Measurements from ENCODE around the gene TF. TPM values are rescaled to one million over a fixed set of nuclear protein-coding genes. Genes with fewer than 3 reads are reported as not detected.

TF gene
- total and polyA plus RNA-seq, 2 of the 8 experiments (the other 6 are each of a cell fraction or from before 2014, with no cell fraction given), result 0.02 to 0.26 TPM

DNA sequence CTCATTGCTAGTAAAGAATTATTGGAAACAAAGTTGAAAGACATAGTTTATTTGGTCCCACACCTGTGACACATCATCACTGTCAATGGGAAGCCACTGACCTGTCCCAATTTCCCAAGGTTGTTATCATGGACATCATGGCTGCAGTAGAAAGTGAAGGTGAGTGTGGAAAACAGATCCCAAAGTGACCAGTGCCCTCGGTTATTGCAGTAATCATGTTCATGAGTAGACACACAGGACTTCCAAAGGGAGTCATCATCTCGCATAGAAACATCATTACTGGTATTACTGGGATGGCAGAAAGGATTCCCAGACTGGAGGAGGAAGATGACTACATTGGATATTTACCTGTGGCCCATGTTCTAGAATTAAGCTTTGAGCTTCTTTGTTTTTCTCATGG is 14.7 kb downstream of the TF start:
- no peak overlapping the region for H2AFZ ChIP-seq (ENCODE audit: low read length)
- no peak overlapping the region for H3K27ac ChIP-seq (ENCODE audit: low read depth, low read length)
- no peak overlapping the region for H4K8ac ChIP-seq (ENCODE audit: extremely low read depth, insufficient read depth, low read length)
- H2AK5ac ChIP-seq (ENCODE audit: low read depth, low read length), result no peak overlapping the region
- POLR2A ChIA-PET (ENCODE audit: partially characterized antibody), result no interaction called here
- no peaks in the 10 kb centered on the region for H3K9me3 ChIP-seq (ENCODE audit: insufficient read depth in 2 of 2, low read depth in 1 of 2, low read length in 1 of 2)
- no peak overlapping the region for H3K56ac ChIP-seq (replicated peaks; ENCODE audit: insufficient read length, low read depth, low read length)
- H3K23ac ChIP-seq (ENCODE audit: insufficient read length), result no peak overlapping the region
- no peak overlapping the region for H3K4me3 ChIP-seq (ENCODE audit: extremely low read depth in 1 of 4, insufficient read depth in 2 of 4, low read depth in 3 of 4, low read length in 4 of 4)
- H3K9ac ChIP-seq (replicated peaks in 1 of 4; ENCODE audit: extremely low read depth in 1 of 4, low read depth in 3 of 4, low read length in 3 of 4), result no peak overlapping the region
- no peak overlapping the region for H2BK15ac ChIP-seq (ENCODE audit: low read length)
- no peak overlapping the region for H4K91ac ChIP-seq (replicated peaks; ENCODE audit: insufficient read length, low read length)
- H3K79me1 ChIP-seq (ENCODE audit: low read depth, low read length), result no peaks in the 10 kb centered on the region
- WGBS, 2 experiments (ENCODE audit: extremely low coverage in 1 of 2, insufficient coverage in 1 of 2, insufficient read length in 1 of 2, insufficient replicate concordance in 2 of 2, low coverage in 1 of 2, low lambda C conversion rate in 2 of 2, missing lambda C conversion rate in 1 of 2), result 95% methylated on average over 2 of the region's 2 CpGs; no CpG with 5 or more reads in 1 of the 2 experiments
- no peak overlapping the region for H3K4me2 ChIP-seq (ENCODE audit: insufficient read depth in 1 of 2, low read depth in 2 of 2, low read length in 2 of 2)
- H3K36me3 ChIP-seq (ENCODE audit: control insufficient read depth in 2 of 4, insufficient read depth in 4 of 4, low read length in 3 of 4), result no peaks in the 10 kb centered on the region
- no peaks in the 10 kb centered on the region for H4K20me1 ChIP-seq (replicated peaks in 1 of 2; ENCODE audit: control insufficient read depth in 1 of 2, insufficient read depth in 2 of 2, low read length in 2 of 2)
- no peak overlapping the region for H4K5ac ChIP-seq (ENCODE audit: insufficient read length, low read depth, low read length)
- TF ChIP-seq CHD2 (IDR thresholded peaks at IDR 0.05; ENCODE audit: low read length), result no peak
- no peak for TF ChIP-seq JUND (IDR thresholded peaks at IDR 0.05; ENCODE audit: low read length)
- no peak for TF ChIP-seq CEBPB (IDR thresholded peaks at IDR 0.05; ENCODE audit: low read depth, low read length)
- no peak for TF ChIP-seq TCF12 (IDR thresholded peaks at IDR 0.05; ENCODE audit: low read depth, low read length)
- no peak for TF ChIP-seq CBX5 (IDR thresholded peaks at IDR 0.05; ENCODE audit: low read depth, low read length)
- TF ChIP-seq EZH2 (IDR thresholded peaks at IDR 0.05; ENCODE audit: low read depth, low read length, severe bottlenecking), result no peak
- no peak for TF ChIP-seq TBP (IDR thresholded peaks at IDR 0.05; ENCODE audit: low read depth, low read length)
- TF ChIP-seq RAD21 (IDR thresholded peaks at IDR 0.05 in 1 of 2, conservative IDR thresholded peaks at IDR 0.05 in 1 of 2; ENCODE audit: low read depth in 2 of 2, low read length in 2 of 2), result no peak
- TF ChIP-seq NANOG (IDR thresholded peaks at IDR 0.05; ENCODE audit: insufficient read depth, low read depth, low read length, poor library complexity, severe bottlenecking), result no peak
- TF ChIP-seq TAF7 (optimal IDR thresholded peaks at IDR 0.05; ENCODE audit: borderline replicate concordance, low read depth, low read length), result no peak
- DNase-seq (ENCODE audit: low read depth in 1 of 2, low spot score in 2 of 2) (no peak), FAIRE-seq (no peak)
- no peaks in the 10 kb centered on the region; a peak in 1 of 7 replicates for H3K27me3 ChIP-seq (replicated peaks in 1 of 4; ENCODE audit: control insufficient read depth in 3 of 4, extremely low read depth in 1 of 4, insufficient read depth in 3 of 4, low read length in 3 of 4)
- H3K4me1 ChIP-seq (replicated peaks in 1 of 4; ENCODE audit: control insufficient read depth in 3 of 4, insufficient read depth in 4 of 4, low read length in 3 of 4), result peaks cover 0 to 8% (median under 1%) of the 10 kb centered on the region in 4 experiments; a peak in 2 of 7 replicates
- H3K4ac ChIP-seq (replicated peaks; ENCODE audit: insufficient read length, low read depth, low read length), result no peak overlapping the region
- H2BK12ac ChIP-seq (ENCODE audit: low read depth, low read length), result no peak overlapping the region
- H3K18ac ChIP-seq (ENCODE audit: extremely low read depth, low read length), result no peak overlapping the region
- no peak overlapping the region for H2BK5ac ChIP-seq (ENCODE audit: low read depth, low read length)
- H3K23me2 ChIP-seq (ENCODE audit: low read depth, low read length), result no peaks in the 10 kb centered on the region
- no peaks in the 10 kb centered on the region for H3K79me2 ChIP-seq (ENCODE audit: control insufficient read depth in 1 of 2, insufficient read depth in 2 of 2, low read length in 2 of 2)
- H2BK20ac ChIP-seq (ENCODE audit: low read length), result no peak overlapping the region
- CTCF ChIA-PET (ENCODE audit: partially characterized antibody), result interaction anchor here (0.8 kb wide), 1 partner anchor 15 kb away, joined by 3 read pairs; no protein-coding TSS in a partner anchor
- no peak overlapping the region for H2BK120ac ChIP-seq (replicated peaks; ENCODE audit: low read depth, low read length)
- no peak overlapping the region for H3K14ac ChIP-seq (ENCODE audit: insufficient read length)
